Tibial artery (tissue), 4 donors: ENCODE results near the gene SAMD13.

ENCODE experiments used
- DNase-seq, 2 donors: peaks; one replicate each; pipeline ENCODE4 v3.0.0-alpha.2; 2019
- H3K27ac ChIP-seq, 2 donors: fragments of 200-600 bp; sonication (generic) in 1 of 2; 1 replicate in 1 of 2; 2 replicates in 1 of 2; pipeline ENCODE4 v1.5.1; 2018 to 2019; ENCODE audit warnings: mild to moderate bottlenecking in 1 of 2
- H3K27me3 ChIP-seq, 2 donors: fragments of 200-600 bp; sonication (generic) in 1 of 2; one replicate each; pipeline versions ENCODE4 v1.5.1 to v1.6.0; 2016 to 2019
- H3K36me3 ChIP-seq, 3 donors: fragments of 200-600 bp; sonication (generic) in 2 of 3; one replicate each; pipeline ENCODE4 v1.5.1; 2016 to 2019; ENCODE audit warnings: mild to moderate bottlenecking in 2 of 3
- H3K4me1 ChIP-seq, 4 donors: fragments of 200-600 bp; sonication (generic) in 2 of 4; 1 replicate in 3 of 4; 2 replicates in 1 of 4; pipeline ENCODE4 v1.5.1; 2016 to 2019
- H3K4me3 ChIP-seq, 2 donors: fragments of 200-600 bp; sonication (generic) in 1 of 2; 1 replicate in 1 of 2; 2 replicates in 1 of 2; pipeline ENCODE4 v1.5.1; 2018 to 2019; ENCODE audit warnings: mild to moderate bottlenecking in 2 of 2
- H3K9me3 ChIP-seq, 3 donors: fragments of 200-600 bp; sonication (generic) in 1 of 3; one replicate each; pipeline ENCODE4 v1.5.1; 2016 to 2019
- CTCF ChIP-seq, 2 experiments: fragments of 200-600 bp in 1 of 2; fragments of 450-650 bp in 1 of 2; IDR thresholded peaks; one replicate each; pipeline ENCODE4 v1.5.1; 2017 to 2019; ENCODE audit warnings: antibody characterized with exemption in 2 of 2, mild to moderate bottlenecking in 1 of 2, moderate library complexity in 1 of 2
- intact Hi-C: fragments of 100-400 bp; cut with DNase I; formaldehyde crosslinking; loops from one replicate; pipeline ENCODE4 v1.15.0; 2023; ENCODE audit warnings: low total_unique reads

The SAMD13 gene

DNA sequence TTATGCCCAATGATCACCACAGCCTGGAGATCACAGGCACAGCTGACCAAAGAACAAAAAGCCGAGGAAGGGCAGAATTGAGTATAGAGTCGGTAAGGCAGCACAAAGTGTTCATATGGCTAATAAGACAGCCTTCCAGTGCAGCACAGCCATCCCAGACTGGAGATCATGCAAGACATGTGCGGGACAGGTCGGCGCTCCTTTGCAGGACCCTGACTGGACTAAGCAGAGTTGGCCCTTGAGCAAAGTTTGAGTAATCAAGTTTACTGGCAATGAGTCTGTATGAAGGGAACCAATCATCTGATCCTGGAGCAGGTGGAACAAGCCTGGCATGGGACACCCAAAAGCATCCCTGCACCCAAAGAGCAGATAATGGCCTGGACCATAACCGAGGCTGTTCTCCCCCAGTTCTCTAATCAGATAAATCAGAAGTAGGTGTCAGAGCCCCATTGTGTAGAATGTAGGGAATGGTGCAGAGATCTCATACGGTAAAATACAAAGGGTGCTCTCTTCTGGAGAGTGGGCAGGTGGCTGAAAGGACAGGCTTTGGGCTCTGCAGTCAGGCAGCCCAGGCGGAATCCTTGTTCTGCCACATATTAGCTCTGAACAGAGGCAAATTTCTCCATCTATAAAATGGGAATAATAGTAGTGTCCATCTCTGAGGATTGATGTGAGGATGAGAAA is 86.1 kb downstream of the SAMD13 start:
- Histone ChIP-seq H3K4me1 (no peaks in the 10 kb centered on the region), H3K27me3 (no peaks in the 10 kb centered on the region), H3K9me3 (no peaks in the 10 kb centered on the region), H3K4me3 (no peak overlapping the region), H3K36me3 (no peaks in the 10 kb centered on the region), H3K27ac (no peak overlapping the region)
- TF ChIP-seq CTCF (IDR thresholded peaks at IDR 0.05) = peak in 1 of 2 experiments; percentile 13
- intact Hi-C loops = no loop called here
- no peak for DNase-seq

- no peaks in the 10 kb centered on the region for H3K4me1 ChIP-seq
- no peak overlapping the region for H3K27ac ChIP-seq
- TF ChIP-seq CTCF (IDR thresholded peaks at IDR 0.05) = no peak
- H3K4me3 ChIP-seq = no peak overlapping the region
- intact Hi-C loops = no loop called here
- H3K9me3 ChIP-seq = no peaks in the 10 kb centered on the region
- no peaks in the 10 kb centered on the region for H3K27me3 ChIP-seq
- no peak for DNase-seq
- H3K36me3 ChIP-seq = no peaks in the 10 kb centered on the region
Measured at GRCh38 chr1:84390226-84390625, 88.7 kb downstream of the SAMD13 start.

- Histone ChIP-seq H3K4me3 (no peak within 1 kb of the TSS), H3K9me3 (no peaks in the 10 kb centered on the region), H3K36me3 (no peaks in the 10 kb centered on the region), H3K27ac (no peak within 1 kb of the TSS), H3K4me1 (no peaks in the 10 kb centered on the region), H3K27me3 (no peaks in the 10 kb centered on the region)
- intact Hi-C loops = no loop called here
- no peak for DNase-seq
- no peak for TF ChIP-seq CTCF (IDR thresholded peaks at IDR 0.05)
Measured at GRCh38 chr1:84398175-84399155, 97.0 kb downstream of the SAMD13 start, which contains the start of gene DNASE2B. TSS of gene DNASE2B (plus strand) at chr1:84398484. CDS start at chr1:84398565, 81 bp downstream.
